IMR-90 (cell line): Measurements from ENCODE around the gene PRMT7. TPM values are rescaled to one million over a fixed set of nuclear protein-coding genes. Genes with fewer than 3 reads are reported as not detected.
"Not testable (repeated sequence)": the region's sequence is repeated elsewhere in the genome, so short reads cannot be mapped to it uniquely, and the experiment has no call there.

Experiments used
- ATAC-seq: fragments of 200-7000 bp; cut with Tn5 transposase; 2 replicates; pipeline ENCODE4 v1.9.1; 2020; ENCODE audit warnings: low read depth, mild to moderate bottlenecking, moderate library complexity
- BruUV-seq: library from RNA; stranded (reverse); fragments of 400-500 nt; replicated peaks from 2 replicates; lab custom pipeline; 2021; lab: Mats Ljungman, UMichigan
- CTCF ChIA-PET: fragments of 300-600 bp; formaldehyde crosslinking; extraction: SDS; loops from one replicate; lab custom pipeline; 2021; ENCODE audit warnings: antibody characterized with exemption; lab: Yijun Ruan, JAX
- POLR2A ChIA-PET: fragments of 300-600 bp; sonication (Branson Sonifier 250); formaldehyde crosslinking; loops from one replicate; lab custom pipeline; 2022; ENCODE audit warnings: antibody characterized with exemption; ENCODE audit not compliant: unreplicated experiment; lab: Charles Lee
- DNase-seq: peaks from one replicate; pipeline ENCODE4 v3.0.0; 2013
- H2AFZ ChIP-seq: replicated peaks from 2 replicates; pipeline ENCODE3; 2013; ENCODE audit warnings: low read length, mild to moderate bottlenecking; ENCODE audit not compliant: poor library complexity
- H2AK5ac ChIP-seq: 2 replicates; pipeline ENCODE4 v1.6.1; 2013; ENCODE audit warnings: low read depth, low read length, inconsistent platforms
- H2AK9ac ChIP-seq: replicated peaks from 2 replicates; pipeline ENCODE3; 2013; ENCODE audit warnings: mild to moderate bottlenecking, low read depth, low read length, moderate library complexity; ENCODE audit not compliant: poor library complexity
- H2BK120ac ChIP-seq: 2 replicates; pipeline ENCODE4 v1.6.1; 2013; ENCODE audit warnings: low read depth, low read length, inconsistent platforms
- H2BK15ac ChIP-seq: 3 replicates; pipeline ENCODE4 v1.6.1; 2013; ENCODE audit warnings: low read depth, low read length, inconsistent platforms
- H2BK20ac ChIP-seq: 2 replicates; pipeline ENCODE4 v1.6.1; 2013; ENCODE audit warnings: low read depth, mild to moderate bottlenecking, inconsistent platforms, low read length, moderate library complexity
- H2BK5ac ChIP-seq: 2 replicates; pipeline ENCODE4 v1.6.1; 2013; ENCODE audit warnings: mild to moderate bottlenecking, low read depth, low read length, inconsistent platforms; ENCODE audit not compliant: poor library complexity, severe bottlenecking
- H3K14ac ChIP-seq: replicated peaks from 2 replicates; pipeline ENCODE4 v1.6.1; 2013; ENCODE audit warnings: low read depth, low read length, inconsistent platforms
- H3K18ac ChIP-seq: 2 replicates; pipeline ENCODE4 v1.6.1; 2013; ENCODE audit warnings: low read depth, low read length, control low read depth
- H3K23ac ChIP-seq: 2 replicates; pipeline ENCODE4 v1.6.1; 2013; ENCODE audit warnings: low read depth, low read length, inconsistent platforms
- H3K27ac ChIP-seq: 2 replicates; pipeline ENCODE4 v1.5.1; 2013; ENCODE audit warnings: mild to moderate bottlenecking, control low read depth, low read length; ENCODE audit not compliant: insufficient read depth
- H3K27me3 ChIP-seq: 2 replicates; pipeline ENCODE4 v1.6.1; 2013; ENCODE audit warnings: low read length; ENCODE audit not compliant: control insufficient read depth, insufficient read depth
- H3K36me3 ChIP-seq: 2 replicates; pipeline ENCODE4 v1.6.1; 2013; ENCODE audit warnings: low read length, mixed read lengths; ENCODE audit not compliant: control insufficient read depth, insufficient read depth
- H3K4ac ChIP-seq: 2 replicates; pipeline ENCODE4 v1.6.1; 2013; ENCODE audit warnings: low read depth, low read length, inconsistent platforms
- H3K4me1 ChIP-seq: 2 replicates; pipeline ENCODE4 v1.6.1; 2013; ENCODE audit warnings: low read length, mixed read lengths; ENCODE audit not compliant: control insufficient read depth, insufficient read depth
- H3K4me2 ChIP-seq: 2 replicates; pipeline ENCODE4 v1.6.1; 2013; ENCODE audit warnings: low read depth, mild to moderate bottlenecking, control low read depth, low read length, moderate library complexity
- H3K4me3 ChIP-seq: 2 replicates; pipeline ENCODE4 v1.5.1; 2013; ENCODE audit warnings: low read depth, mild to moderate bottlenecking, control low read depth, low read length, moderate library complexity; ENCODE audit not compliant: insufficient read depth
- H3K56ac ChIP-seq: 2 replicates; pipeline ENCODE4 v1.6.1; 2013; ENCODE audit warnings: low read length, inconsistent platforms; ENCODE audit not compliant: insufficient read depth; ENCODE audit errors: extremely low read depth
- H3K79me1 ChIP-seq, 2 experiments: 2 replicates each; pipeline ENCODE4 v1.6.1; 2013; ENCODE audit warnings: low read length in 2 of 2, inconsistent platforms in 1 of 2, low read depth in 1 of 2
- H3K9ac ChIP-seq: 2 replicates; pipeline ENCODE4 v1.6.1; 2013; ENCODE audit warnings: low read depth, low read length, control low read depth
- H3K9me1 ChIP-seq: 2 replicates; pipeline ENCODE4 v1.6.1; 2013; ENCODE audit warnings: low read length, inconsistent platforms; ENCODE audit not compliant: insufficient read depth
- H3K9me3 ChIP-seq: 2 replicates; pipeline ENCODE4 v1.6.1; 2013; ENCODE audit warnings: low read length; ENCODE audit not compliant: control insufficient read depth, insufficient read depth
- H4K20me1 ChIP-seq: 2 replicates; pipeline ENCODE4 v1.6.1; 2013; ENCODE audit warnings: low read length, inconsistent platforms; ENCODE audit not compliant: insufficient read depth
- H4K5ac ChIP-seq: 2 replicates; pipeline ENCODE4 v1.6.1; 2013; ENCODE audit warnings: mild to moderate bottlenecking, low read depth, low read length, control low read depth
- H4K8ac ChIP-seq, 2 experiments: 2 replicates each; pipeline ENCODE4 v1.6.1; 2013; ENCODE audit warnings: low read depth in 2 of 2, low read length in 2 of 2, control low read depth in 1 of 2, inconsistent platforms in 1 of 2
- H4K91ac ChIP-seq: 2 replicates; pipeline ENCODE4 v1.6.1; 2013; ENCODE audit warnings: low read depth, low read length, inconsistent platforms; ENCODE audit not compliant: insufficient read depth
- WGBS, 2 experiments: methylation state at CpG; one replicate each; pipeline versions ENCODE4 v1.1.5 to v1.1.7; 2013; ENCODE audit warnings: missing lambda C conversion rate in 2 of 2; ENCODE audit not compliant: insufficient read length in 1 of 2; ENCODE audit errors: extremely low coverage in 2 of 2; 5-methylcytosine and 5-hydroxymethylcytosine counted together
- dilution Hi-C: fragments of 300-500 bp; cut with HindIII; formaldehyde crosslinking; loops from one replicate; pipeline ENCODE4 v1.14.3; 2018; ENCODE audit warnings: low sequenced_read_pairs; ENCODE audit not compliant: unreplicated experiment
- in situ Hi-C: fragments of 300-500 bp; cut with MboI; formaldehyde crosslinking; loops from 3 replicates; pipeline ENCODE4 v1.14.3; 2019; ENCODE audit warnings: low sequenced_read_pairs, inconsistent platforms, mixed read lengths
- intact Hi-C: fragments of 100-400 bp; cut with micrococcal nuclease; formaldehyde crosslinking; loops from 2 replicates; pipeline ENCODE4 v1.10.0; 2022
- polyA plus RNA-seq, 3 experiments: library from polyadenylated mRNA; depleted of rRNA; stranded (reverse); fragments of >200 nt; gene quantifications; 2 replicates each; pipeline ENCODE4 v1.2.3, GENCODE V29; 2012; ENCODE audit warnings: low replicate concordance in 1 of 3
- total RNA-seq: library from RNA; depleted of rRNA; stranded (reverse); fragments of >200 nt; gene quantifications from 2 replicates; pipeline ENCODE4 v1.2.3, GENCODE V29; 2012

PRMT7 gene
- total and polyA plus RNA-seq, 2 of the 4 experiments (the other 2 are of a cell fraction), result 63.1 to 68.6 TPM

DNA sequence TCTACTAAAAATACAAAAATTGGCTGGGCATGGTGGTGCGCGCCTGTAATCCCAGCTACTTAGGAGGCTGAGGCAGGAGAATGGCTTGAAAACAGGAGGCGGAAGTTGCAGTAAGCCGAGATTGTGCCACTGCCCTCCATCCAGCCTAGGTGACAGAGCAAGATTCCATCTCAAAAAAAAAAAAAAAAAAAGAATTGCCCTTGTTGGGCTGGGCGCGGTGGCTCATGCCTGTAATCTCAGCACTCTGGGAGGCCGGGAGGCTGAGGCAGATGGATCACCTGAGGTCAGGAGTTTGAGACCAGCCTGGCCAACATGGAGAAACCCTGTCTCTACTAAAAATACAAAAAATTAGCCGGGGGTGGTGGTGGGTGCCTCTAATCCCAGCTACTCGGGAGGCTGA is 22.0 kb upstream of the PRMT7 start:
- peaks cover 55% of the 10 kb centered on the region for H4K20me1 ChIP-seq
- dilution Hi-C loops, result not testable (repeated sequence)

More for the DNA sequence above, 22.0 kb upstream of the PRMT7 start:
- CTCF ChIA-PET, intact Hi-C loops, H4K91ac ChIP-seq, H3K23ac ChIP-seq, H2BK20ac ChIP-seq, H3K27me3 ChIP-seq, H3K27ac ChIP-seq, H3K56ac ChIP-seq, H2BK120ac ChIP-seq, H3K18ac ChIP-seq, H2BK15ac ChIP-seq, H2AK9ac ChIP-seq, H2AK5ac ChIP-seq, ATAC-seq, BruUV-seq, H3K9ac ChIP-seq, H2AFZ ChIP-seq, H4K8ac ChIP-seq, H3K14ac ChIP-seq, H4K5ac ChIP-seq, H3K9me3 ChIP-seq, DNase-seq, in situ Hi-C loops, H3K4ac ChIP-seq, H3K4me3 ChIP-seq, H2BK5ac ChIP-seq, H3K4me2 ChIP-seq: not testable (repeated sequence)
- peaks cover 37% of the 10 kb centered on the region for H3K9me1 ChIP-seq
- no CpG with 5 or more reads among the region's 9 CpGs for WGBS, 2 experiments
- H3K4me1 ChIP-seq, result peaks cover 11% of the 10 kb centered on the region
- peaks cover 38 to 89% of the 10 kb centered on the region in 2 experiments for H3K79me1 ChIP-seq
- POLR2A ChIA-PET, result interaction anchor here (0.6 kb wide), 1 partner anchor 18 kb away, joined by 5 read pairs; no protein-coding TSS in a partner anchor
- H3K36me3 ChIP-seq, result peaks cover 35% of the 10 kb centered on the region
